ENCODE results near the gene CNIH3. TPM values are rescaled to one million over a fixed set of nuclear protein-coding genes. Genes with fewer than 3 reads are reported as not detected.
A peak's percentile ranks its signal among the peaks of the same experiment; 100 is the strongest.

Gene CNIH3
- polyA plus RNA-seq, 1 donor (not counting 4 experiments of a cell fraction or from before 2014, with no cell fraction given), result 0.81 TPM

DNA sequence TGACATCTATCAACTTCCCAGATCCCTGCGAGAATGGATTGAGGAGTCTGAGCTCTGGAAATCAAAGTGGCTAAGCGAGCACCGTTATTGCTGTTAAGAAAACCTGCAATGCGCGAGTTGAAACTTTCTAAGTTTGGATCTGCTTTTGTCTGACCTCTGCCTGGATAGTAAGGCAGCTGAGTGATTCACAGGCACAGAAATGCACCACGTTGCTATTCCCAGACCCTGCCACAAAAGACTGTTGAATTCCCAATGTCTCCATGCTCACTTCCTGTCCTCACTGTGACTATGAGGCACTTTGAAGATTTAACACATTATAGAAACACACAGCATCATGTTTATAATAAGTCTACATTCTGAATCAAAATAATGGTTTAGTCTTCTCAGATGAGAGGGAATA, 27.1 kb upstream of the CNIH3 start:
- FAIRE-seq, result no peak
- Histone ChIP-seq H3K27ac (ENCODE audit: control insufficient read depth, insufficient read depth, low read length) (no peak overlapping the region), H4K20me1 (ENCODE audit: control insufficient read depth, extremely low read depth, insufficient read depth, low read length) (no peaks in the 10 kb centered on the region), H3K9me1 (ENCODE audit: control insufficient read depth, extremely low read depth, insufficient read depth, low read length) (no peaks in the 10 kb centered on the region), H3K9me3 (ENCODE audit: control insufficient read depth, low read depth, low read length) (no peaks in the 10 kb centered on the region), H3K4me2 (ENCODE audit: control insufficient read depth, extremely low read depth, insufficient read depth, low read depth, low read length) (no peak overlapping the region), H3K4me3 (ENCODE audit: control insufficient read depth in 2 of 3, extremely low read depth in 1 of 3, insufficient read depth in 2 of 3, low read depth in 1 of 3, low read length in 3 of 3) (no peak overlapping the region), H3K27me3 (ENCODE audit: control insufficient read depth, extremely low read depth, insufficient read depth, low read length) (no peaks in the 10 kb centered on the region), H3K4me1 (ENCODE audit: control insufficient read depth, extremely low read depth, insufficient read depth, low read length) (peaks cover 11% of the 10 kb centered on the region), H2AFZ (ENCODE audit: control insufficient read depth, low read length) (no peak overlapping the region), H3K36me3 (ENCODE audit: control insufficient read depth in 2 of 2, extremely low read depth in 1 of 2, insufficient read depth in 2 of 2, low read length in 2 of 2) (no peaks in the 10 kb centered on the region), H3K79me2 (ENCODE audit: control insufficient read depth, insufficient read depth, low read length) (no peaks in the 10 kb centered on the region), H3K9ac (ENCODE audit: control insufficient read depth, extremely low read depth, insufficient read depth, low read length) (no peak overlapping the region)
- dilution Hi-C loops (cut with MboI; ENCODE audit: extremely low pct_ligation_motif_present, low sequenced_read_pairs), result no loop called here
- DNase-seq (ENCODE audit: low read depth, low spot score), result no peak
- TF ChIP-seq, protein P1, sequence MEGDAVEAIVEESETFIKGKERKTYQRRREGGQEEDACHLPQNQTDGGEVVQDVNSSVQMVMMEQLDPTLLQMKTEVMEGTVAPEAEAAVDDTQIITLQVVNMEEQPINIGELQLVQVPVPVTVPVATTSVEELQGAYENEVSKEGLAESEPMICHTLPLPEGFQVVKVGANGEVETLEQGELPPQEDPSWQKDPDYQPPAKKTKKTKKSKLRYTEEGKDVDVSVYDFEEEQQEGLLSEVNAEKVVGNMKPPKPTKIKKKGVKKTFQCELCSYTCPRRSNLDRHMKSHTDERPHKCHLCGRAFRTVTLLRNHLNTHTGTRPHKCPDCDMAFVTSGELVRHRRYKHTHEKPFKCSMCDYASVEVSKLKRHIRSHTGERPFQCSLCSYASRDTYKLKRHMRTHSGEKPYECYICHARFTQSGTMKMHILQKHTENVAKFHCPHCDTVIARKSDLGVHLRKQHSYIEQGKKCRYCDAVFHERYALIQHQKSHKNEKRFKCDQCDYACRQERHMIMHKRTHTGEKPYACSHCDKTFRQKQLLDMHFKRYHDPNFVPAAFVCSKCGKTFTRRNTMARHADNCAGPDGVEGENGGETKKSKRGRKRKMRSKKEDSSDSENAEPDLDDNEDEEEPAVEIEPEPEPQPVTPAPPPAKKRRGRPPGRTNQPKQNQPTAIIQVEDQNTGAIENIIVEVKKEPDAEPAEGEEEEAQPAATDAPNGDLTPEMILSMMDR (optimal IDR thresholded peaks at IDR 0.05 in 1 of 3, IDR thresholded peaks at IDR 0.05 in 1 of 3, conservative IDR thresholded peaks at IDR 0.05 in 1 of 3; ENCODE audit: extremely low read depth in 1 of 3, insufficient read depth in 2 of 3, low read length in 3 of 3), result no peak
- TF ChIP-seq EZH2 (IDR thresholded peaks at IDR 0.05; ENCODE audit: low read length), result no peak

DNA sequence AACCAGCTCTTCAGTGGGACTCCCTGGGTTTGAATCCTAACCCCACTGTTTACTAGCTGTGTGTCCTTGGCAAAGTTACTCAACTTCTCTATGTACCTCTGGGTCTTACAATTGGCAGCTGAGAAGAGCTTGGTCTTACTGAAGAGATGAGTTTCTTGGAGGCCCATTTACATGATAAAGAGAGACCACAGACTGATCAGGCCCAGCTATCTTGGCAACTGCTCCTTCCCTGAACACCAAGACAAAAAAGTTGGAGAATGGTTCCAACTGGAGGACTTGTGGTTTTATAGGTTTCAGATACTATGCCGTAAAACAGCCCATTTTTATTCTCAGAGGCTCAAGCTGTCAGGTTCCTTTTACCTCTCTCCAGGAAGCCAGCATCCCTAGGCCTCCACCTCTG, 24.8 kb upstream of the CNIH3 start:
- no peaks in the 10 kb centered on the region for H3K9me1 ChIP-seq (ENCODE audit: control insufficient read depth, extremely low read depth, insufficient read depth, low read length)
- DNase-seq (ENCODE audit: low read depth, low spot score) (no peak), FAIRE-seq (peak; percentile 41)
- H3K9me3 ChIP-seq (ENCODE audit: control insufficient read depth, low read depth, low read length), result no peaks in the 10 kb centered on the region
- H4K20me1 ChIP-seq (ENCODE audit: control insufficient read depth, extremely low read depth, insufficient read depth, low read length), result no peaks in the 10 kb centered on the region
- H3K4me3 ChIP-seq (ENCODE audit: control insufficient read depth in 2 of 3, extremely low read depth in 1 of 3, insufficient read depth in 2 of 3, low read depth in 1 of 3, low read length in 3 of 3), result no peak overlapping the region
- H3K4me1 ChIP-seq (ENCODE audit: control insufficient read depth, extremely low read depth, insufficient read depth, low read length), result peaks cover 11% of the 10 kb centered on the region
- dilution Hi-C loops (cut with MboI; ENCODE audit: extremely low pct_ligation_motif_present, low sequenced_read_pairs), result no loop called here
- TF ChIP-seq, protein P1 (optimal IDR thresholded peaks at IDR 0.05 in 1 of 3, IDR thresholded peaks at IDR 0.05 in 1 of 3, conservative IDR thresholded peaks at IDR 0.05 in 1 of 3; ENCODE audit: extremely low read depth in 1 of 3, insufficient read depth in 2 of 3, low read length in 3 of 3), result no peak
- H3K27ac ChIP-seq (ENCODE audit: control insufficient read depth, insufficient read depth, low read length), result no peak overlapping the region
- H2AFZ ChIP-seq (ENCODE audit: control insufficient read depth, low read length), result no peak overlapping the region
- H3K9ac ChIP-seq (ENCODE audit: control insufficient read depth, extremely low read depth, insufficient read depth, low read length), result no peak overlapping the region
- H3K27me3 ChIP-seq (ENCODE audit: control insufficient read depth, extremely low read depth, insufficient read depth, low read length), result no peaks in the 10 kb centered on the region
- H3K36me3 ChIP-seq (ENCODE audit: control insufficient read depth in 2 of 2, extremely low read depth in 1 of 2, insufficient read depth in 2 of 2, low read length in 2 of 2), result no peaks in the 10 kb centered on the region
- no peak overlapping the region for H3K4me2 ChIP-seq (ENCODE audit: control insufficient read depth, extremely low read depth, insufficient read depth, low read depth, low read length)
- no peaks in the 10 kb centered on the region for H3K79me2 ChIP-seq (ENCODE audit: control insufficient read depth, insufficient read depth, low read length)

Data from keratinocyte (primary cell).